Stimulated activated naive CD8-positive, alpha-beta T cell treated with anti-CD3 and anti-CD28 coated beads, Interleukin-15, Interleukin-2, amounts not matched to agents 100 ng/mL and 50 ng/mL, for 24 hours (primary cell): ENCODE measurements around the gene MEGF11.

Experiments
- H3K27ac Mint-ChIP-seq: one replicate; pipeline ENCODE4 v1.8.0; 2021; ENCODE audit warnings: mild to moderate bottlenecking, mixed read lengths
- H3K27me3 Mint-ChIP-seq: one replicate; pipeline ENCODE4 v1.8.0; 2021; ENCODE audit warnings: mixed read lengths
- H3K36me3 Mint-ChIP-seq: one replicate; pipeline ENCODE4 v1.8.0; 2021; ENCODE audit warnings: low read depth, mixed read lengths
- H3K4me1 Mint-ChIP-seq: one replicate; pipeline ENCODE4 v1.8.0; 2021; ENCODE audit warnings: low read depth, mixed read lengths
- H3K4me3 Mint-ChIP-seq: one replicate; pipeline ENCODE4 v1.8.0; 2021; ENCODE audit warnings: mild to moderate bottlenecking, mixed read lengths
- H3K9me3 Mint-ChIP-seq: one replicate; pipeline ENCODE4 v1.8.0; 2021; ENCODE audit warnings: mixed read lengths

Gene MEGF11

GRCh38 chr15:65914981-65915925, 338.3 kb downstream of the MEGF11 start:
- no peaks in the 10 kb centered on the region for H3K27me3 Mint-ChIP-seq
- H3K4me3 Mint-ChIP-seq: no peak overlapping the region
- H3K9me3 Mint-ChIP-seq: no peaks in the 10 kb centered on the region
- H3K36me3 Mint-ChIP-seq: peaks cover 4% of the 10 kb centered on the region
- H3K27ac Mint-ChIP-seq: no peak overlapping the region
- peaks cover 37% of the 10 kb centered on the region for H3K4me1 Mint-ChIP-seq

GRCh38 chr15:65914386-65914785, 339.2 kb downstream of the MEGF11 start:
- H3K27ac Mint-ChIP-seq: no peak overlapping the region
- no peaks in the 10 kb centered on the region for H3K9me3 Mint-ChIP-seq
- peaks cover 4% of the 10 kb centered on the region for H3K36me3 Mint-ChIP-seq
- H3K27me3 Mint-ChIP-seq: no peaks in the 10 kb centered on the region
- H3K4me3 Mint-ChIP-seq: no peak overlapping the region
- H3K4me1 Mint-ChIP-seq: peaks cover 36% of the 10 kb centered on the region

GRCh38 chr15:65913631-65914199, 339.8 kb downstream of the MEGF11 start:
- Mint-ChIP-seq H3K36me3 (peaks cover 1% of the 10 kb centered on the region), H3K4me3 (no peak overlapping the region), H3K27me3 (no peaks in the 10 kb centered on the region), H3K9me3 (no peaks in the 10 kb centered on the region), H3K27ac (no peak overlapping the region), H3K4me1 (peaks cover 31% of the 10 kb centered on the region)

GRCh38 chr15:65912235-65912634, 341.3 kb downstream of the MEGF11 start:
- Mint-ChIP-seq H3K27me3 (no peaks in the 10 kb centered on the region), H3K27ac (no peak overlapping the region), H3K36me3 (no peaks in the 10 kb centered on the region), H3K4me1 (peaks cover 16% of the 10 kb centered on the region), H3K4me3 (no peak overlapping the region), H3K9me3 (no peaks in the 10 kb centered on the region)

GRCh38 chr15:65910341-65910740, 343.2 kb downstream of the MEGF11 start:
- H3K27me3 Mint-ChIP-seq: no peaks in the 10 kb centered on the region
- H3K36me3 Mint-ChIP-seq: peaks cover 4% of the 10 kb centered on the region
- no peak overlapping the region for H3K4me3 Mint-ChIP-seq
- H3K9me3 Mint-ChIP-seq: no peaks in the 10 kb centered on the region
- H3K4me1 Mint-ChIP-seq: no peaks in the 10 kb centered on the region
- no peak overlapping the region for H3K27ac Mint-ChIP-seq

GRCh38 chr15:65909831-65910230, 343.7 kb downstream of the MEGF11 start:
- Mint-ChIP-seq H3K4me1 (no peaks in the 10 kb centered on the region), H3K27ac (no peak overlapping the region), H3K4me3 (no peak overlapping the region), H3K36me3 (peaks cover 9% of the 10 kb centered on the region), H3K9me3 (no peaks in the 10 kb centered on the region), H3K27me3 (no peaks in the 10 kb centered on the region)

- peaks cover 3% of the 10 kb centered on the region for H3K4me1 Mint-ChIP-seq
- peaks cover 12% of the 10 kb centered on the region for H3K36me3 Mint-ChIP-seq
- H3K27me3 Mint-ChIP-seq: no peaks in the 10 kb centered on the region
- H3K27ac Mint-ChIP-seq: no peak overlapping the region
- no peak overlapping the region for H3K4me3 Mint-ChIP-seq
- H3K9me3 Mint-ChIP-seq: no peaks in the 10 kb centered on the region
Measured at GRCh38 chr15:65908876-65909275, 344.7 kb downstream of the MEGF11 start.

- Mint-ChIP-seq H3K36me3 (peaks cover 13% of the 10 kb centered on the region), H3K27ac (no peak overlapping the region), H3K9me3 (no peaks in the 10 kb centered on the region), H3K4me3 (no peak overlapping the region), H3K27me3 (no peaks in the 10 kb centered on the region), H3K4me1 (peaks cover 13% of the 10 kb centered on the region)
Measured at GRCh38 chr15:65907661-65908060, 345.9 kb downstream of the MEGF11 start.

GRCh38 chr15:65906396-65906795, 347.2 kb downstream of the MEGF11 start:
- no peaks in the 10 kb centered on the region for H3K27me3 Mint-ChIP-seq
- H3K4me1 Mint-ChIP-seq: peaks cover 22% of the 10 kb centered on the region
- H3K4me3 Mint-ChIP-seq: no peak overlapping the region
- no peaks in the 10 kb centered on the region for H3K9me3 Mint-ChIP-seq
- peak overlapping the region; percentile 8 for H3K27ac Mint-ChIP-seq
- H3K36me3 Mint-ChIP-seq: peaks cover 13% of the 10 kb centered on the region

- Mint-ChIP-seq H3K27ac (peak overlapping the region; percentile 49), H3K4me3 (no peak overlapping the region), H3K4me1 (peaks cover 22% of the 10 kb centered on the region), H3K36me3 (peaks cover 27% of the 10 kb centered on the region), H3K27me3 (no peaks in the 10 kb centered on the region), H3K9me3 (no peaks in the 10 kb centered on the region)
Measured at GRCh38 chr15:65904301-65904700, 349.2 kb downstream of the MEGF11 start.

- H3K4me1 Mint-ChIP-seq: peaks cover 22% of the 10 kb centered on the region
- no peak overlapping the region for H3K27ac Mint-ChIP-seq
- H3K36me3 Mint-ChIP-seq: peaks cover 33% of the 10 kb centered on the region
- no peaks in the 10 kb centered on the region for H3K27me3 Mint-ChIP-seq
- H3K4me3 Mint-ChIP-seq: no peak overlapping the region
- H3K9me3 Mint-ChIP-seq: no peaks in the 10 kb centered on the region
Measured at GRCh38 chr15:65903296-65904073, 350.1 kb downstream of the MEGF11 start.

GRCh38 chr15:65902373-65902772, 351.2 kb downstream of the MEGF11 start:
- Mint-ChIP-seq H3K4me1 (peaks cover 22% of the 10 kb centered on the region), H3K9me3 (no peaks in the 10 kb centered on the region), H3K36me3 (peaks cover 37% of the 10 kb centered on the region), H3K27me3 (no peaks in the 10 kb centered on the region), H3K27ac (no peak overlapping the region), H3K4me3 (no peak overlapping the region)

GRCh38 chr15:65901836-65902235, 351.7 kb downstream of the MEGF11 start:
- H3K9me3 Mint-ChIP-seq: no peaks in the 10 kb centered on the region
- no peak overlapping the region for H3K4me3 Mint-ChIP-seq
- H3K36me3 Mint-ChIP-seq: peaks cover 38% of the 10 kb centered on the region
- peaks cover 22% of the 10 kb centered on the region for H3K4me1 Mint-ChIP-seq
- no peaks in the 10 kb centered on the region for H3K27me3 Mint-ChIP-seq
- H3K27ac Mint-ChIP-seq: no peak overlapping the region

- H3K4me3 Mint-ChIP-seq: no peak overlapping the region
- H3K36me3 Mint-ChIP-seq: peaks cover 40% of the 10 kb centered on the region
- no peaks in the 10 kb centered on the region for H3K9me3 Mint-ChIP-seq
- peaks cover 22% of the 10 kb centered on the region for H3K4me1 Mint-ChIP-seq
- H3K27ac Mint-ChIP-seq: no peak overlapping the region
- H3K27me3 Mint-ChIP-seq: no peaks in the 10 kb centered on the region
Measured at GRCh38 chr15:65901336-65901735, 352.2 kb downstream of the MEGF11 start.

- H3K27me3 Mint-ChIP-seq: no peaks in the 10 kb centered on the region
- peaks cover 22% of the 10 kb centered on the region for H3K4me1 Mint-ChIP-seq
- H3K4me3 Mint-ChIP-seq: no peak overlapping the region
- peaks cover 42% of the 10 kb centered on the region for H3K36me3 Mint-ChIP-seq
- H3K9me3 Mint-ChIP-seq: no peaks in the 10 kb centered on the region
- no peak overlapping the region for H3K27ac Mint-ChIP-seq
Measured at GRCh38 chr15:65900488-65900887, 353.1 kb downstream of the MEGF11 start.
